Stimulated activated CD4-positive, alpha-beta T cell treated with anti-CD3 and anti-CD28 coated beads, Interleukin-1b, Interleukin-23, amount 100 ng/mL, for 48 hours (primary cell): ENCODE results near the gene FAM8A1.

Experiments
- DNase-seq: peaks from one replicate; pipeline ENCODE4 v3.0.0-alpha.2; 2020

The FAM8A1 gene

GRCh38 chr6:17602888-17603287 is 2.8 kb downstream of the FAM8A1 start:
- no peak for DNase-seq

- no peak for DNase-seq
Observed at GRCh38 chr6:17606606-17607005, 6.5 kb downstream of the FAM8A1 start.

- DNase-seq = no peak
Observed at GRCh38 chr6:17610835-17611234, 10.7 kb downstream of the FAM8A1 start.

GRCh38 chr6:17612048-17612447 is 11.9 kb downstream of the FAM8A1 start:
- no peak for DNase-seq

GRCh38 chr6:17615794-17616193 is 15.7 kb downstream of the FAM8A1 start:
- DNase-seq = no peak

GRCh38 chr6:17621003-17621402 is 20.9 kb downstream of the FAM8A1 start:
- no peak for DNase-seq

GRCh38 chr6:17622144-17622543 is 22.0 kb downstream of the FAM8A1 start:
- no peak for DNase-seq

- no peak for DNase-seq
Observed at GRCh38 chr6:17624396-17624795, 24.3 kb downstream of the FAM8A1 start.

- DNase-seq = no peak
Observed at GRCh38 chr6:17628873-17629272, 28.8 kb downstream of the FAM8A1 start.

- no peak for DNase-seq
Observed at GRCh38 chr6:17629824-17630510, 29.9 kb downstream of the FAM8A1 start.

- DNase-seq = no peak
Observed at GRCh38 chr6:17630511-17631073, 30.5 kb downstream of the FAM8A1 start.

- no peak for DNase-seq
Observed at GRCh38 chr6:17632934-17633333, 32.8 kb downstream of the FAM8A1 start.

- peak; percentile 17 for DNase-seq
Observed at GRCh38 chr6:17633465-17634188, 33.5 kb downstream of the FAM8A1 start.

- DNase-seq = no peak
Observed at GRCh38 chr6:17635568-17635967, 35.5 kb downstream of the FAM8A1 start.

- DNase-seq = no peak
Observed at GRCh38 chr6:17638212-17638715, 38.2 kb downstream of the FAM8A1 start.

GRCh38 chr6:17640477-17640917 is 40.4 kb downstream of the FAM8A1 start:
- DNase-seq = no peak

GRCh38 chr6:17648745-17649144 is 48.6 kb downstream of the FAM8A1 start:
- DNase-seq = no peak

GRCh38 chr6:17650656-17651309 is 50.7 kb downstream of the FAM8A1 start:
- DNase-seq = no peak

GRCh38 chr6:17653198-17653882 is 53.2 kb downstream of the FAM8A1 start:
- no peak for DNase-seq

GRCh38 chr6:17656092-17656491 is 56.0 kb downstream of the FAM8A1 start:
- DNase-seq = no peak

- DNase-seq = no peak
Observed at GRCh38 chr6:17656644-17657043, 56.5 kb downstream of the FAM8A1 start.
